Epithelial cell of esophagus (primary cell): ENCODE results near the gene DACT2.

Experiments used
- DNase-seq: peaks from one replicate; pipeline ENCODE4 v3.0.0; 2010; ENCODE audit warnings: low read depth
- H3K4me3 ChIP-seq: 2 replicates; pipeline ENCODE4 v1.5.1; 2011; ENCODE audit warnings: mild to moderate bottlenecking, low read length, control low read depth
- TF ChIP-seq, protein P1 (sequence below): IDR thresholded peaks from 2 replicates; pipeline ENCODE4 v1.5.1; 2011; ENCODE audit warnings: low read depth, mild to moderate bottlenecking, low read length, control low read depth, inconsistent platforms; ENCODE audit not compliant: insufficient read depth; ENCODE audit errors: missing control alignments

Gene DACT2

DNA sequence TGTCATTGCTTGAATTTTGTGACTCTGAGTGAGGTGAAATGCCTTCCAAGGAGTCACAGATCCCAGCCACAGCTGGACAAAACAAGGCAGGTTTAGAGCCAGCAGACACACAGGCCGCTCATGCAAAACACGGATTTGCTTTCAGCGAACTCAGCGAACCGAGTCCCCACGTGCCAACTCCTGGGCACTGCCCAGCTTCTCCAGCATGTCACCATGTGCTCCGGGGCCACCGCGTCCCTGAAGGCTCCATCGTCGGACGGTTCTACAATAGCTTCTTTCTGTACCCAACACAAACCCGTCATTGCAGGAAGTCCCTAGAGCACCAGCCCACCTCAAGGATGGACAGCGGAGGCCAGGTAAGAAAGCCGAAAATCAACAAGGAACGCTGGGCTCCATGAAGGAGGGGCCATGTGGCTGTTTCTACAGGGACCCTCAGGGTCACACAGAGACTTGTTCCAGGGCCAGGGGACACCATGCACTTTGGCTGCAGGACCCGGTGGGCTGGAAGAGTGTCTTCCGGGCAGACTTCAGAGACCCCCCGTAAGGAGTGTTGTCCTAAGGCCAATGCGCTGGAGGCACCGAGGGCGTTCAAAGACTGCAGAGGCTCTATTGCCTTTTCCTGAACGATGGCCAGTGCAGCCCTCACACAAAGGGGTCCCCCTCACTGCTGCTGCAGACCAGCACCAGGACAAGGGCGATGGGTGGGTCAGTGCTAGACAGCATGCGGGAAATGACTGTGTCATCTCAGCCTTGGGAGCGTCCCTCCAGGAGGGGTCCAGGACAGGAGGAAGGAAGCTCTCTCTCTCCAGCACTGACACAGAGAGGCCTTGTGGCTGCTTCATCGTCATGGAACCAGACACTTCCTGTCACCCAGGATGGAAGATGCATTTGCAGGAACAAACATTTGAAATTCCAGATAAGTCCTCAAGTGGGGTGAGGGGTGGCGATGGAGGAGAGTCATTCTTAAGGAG is 19.8 kb downstream of the DACT2 start:
- DNase-seq, result no peak
- TF ChIP-seq, protein P1, sequence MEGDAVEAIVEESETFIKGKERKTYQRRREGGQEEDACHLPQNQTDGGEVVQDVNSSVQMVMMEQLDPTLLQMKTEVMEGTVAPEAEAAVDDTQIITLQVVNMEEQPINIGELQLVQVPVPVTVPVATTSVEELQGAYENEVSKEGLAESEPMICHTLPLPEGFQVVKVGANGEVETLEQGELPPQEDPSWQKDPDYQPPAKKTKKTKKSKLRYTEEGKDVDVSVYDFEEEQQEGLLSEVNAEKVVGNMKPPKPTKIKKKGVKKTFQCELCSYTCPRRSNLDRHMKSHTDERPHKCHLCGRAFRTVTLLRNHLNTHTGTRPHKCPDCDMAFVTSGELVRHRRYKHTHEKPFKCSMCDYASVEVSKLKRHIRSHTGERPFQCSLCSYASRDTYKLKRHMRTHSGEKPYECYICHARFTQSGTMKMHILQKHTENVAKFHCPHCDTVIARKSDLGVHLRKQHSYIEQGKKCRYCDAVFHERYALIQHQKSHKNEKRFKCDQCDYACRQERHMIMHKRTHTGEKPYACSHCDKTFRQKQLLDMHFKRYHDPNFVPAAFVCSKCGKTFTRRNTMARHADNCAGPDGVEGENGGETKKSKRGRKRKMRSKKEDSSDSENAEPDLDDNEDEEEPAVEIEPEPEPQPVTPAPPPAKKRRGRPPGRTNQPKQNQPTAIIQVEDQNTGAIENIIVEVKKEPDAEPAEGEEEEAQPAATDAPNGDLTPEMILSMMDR, result no peak
- H3K4me3 ChIP-seq, result no peak overlapping the region

DNA sequence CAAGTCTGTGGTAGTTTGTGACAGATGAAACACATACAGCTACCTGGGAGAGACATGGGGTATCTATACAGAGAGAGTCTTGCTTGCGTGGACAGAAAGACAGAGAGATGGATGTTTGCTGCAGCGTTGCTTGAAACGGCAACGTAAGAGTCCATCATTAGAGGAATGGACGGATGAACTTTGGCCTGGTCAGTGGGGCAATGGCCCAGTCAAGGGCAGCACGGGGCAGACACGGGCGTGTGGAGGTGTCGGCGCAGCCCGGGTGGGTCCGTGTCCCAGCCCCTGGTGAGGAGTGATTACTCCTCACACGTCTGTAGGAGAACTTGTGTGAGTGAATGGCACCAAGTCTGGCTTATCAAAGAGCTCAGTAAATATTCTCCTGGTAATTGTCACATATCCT is 21.9 kb downstream of the DACT2 start:
- TF ChIP-seq, protein P1, result no peak
- H3K4me3 ChIP-seq, result no peak overlapping the region
- no peak for DNase-seq

- no peak for DNase-seq
- H3K4me3 ChIP-seq, result no peak overlapping the region
- TF ChIP-seq, protein P1, result no peak
Measured at GRCh38 chr6:168294901-168295300, 24.7 kb downstream of the DACT2 start.

DNA sequence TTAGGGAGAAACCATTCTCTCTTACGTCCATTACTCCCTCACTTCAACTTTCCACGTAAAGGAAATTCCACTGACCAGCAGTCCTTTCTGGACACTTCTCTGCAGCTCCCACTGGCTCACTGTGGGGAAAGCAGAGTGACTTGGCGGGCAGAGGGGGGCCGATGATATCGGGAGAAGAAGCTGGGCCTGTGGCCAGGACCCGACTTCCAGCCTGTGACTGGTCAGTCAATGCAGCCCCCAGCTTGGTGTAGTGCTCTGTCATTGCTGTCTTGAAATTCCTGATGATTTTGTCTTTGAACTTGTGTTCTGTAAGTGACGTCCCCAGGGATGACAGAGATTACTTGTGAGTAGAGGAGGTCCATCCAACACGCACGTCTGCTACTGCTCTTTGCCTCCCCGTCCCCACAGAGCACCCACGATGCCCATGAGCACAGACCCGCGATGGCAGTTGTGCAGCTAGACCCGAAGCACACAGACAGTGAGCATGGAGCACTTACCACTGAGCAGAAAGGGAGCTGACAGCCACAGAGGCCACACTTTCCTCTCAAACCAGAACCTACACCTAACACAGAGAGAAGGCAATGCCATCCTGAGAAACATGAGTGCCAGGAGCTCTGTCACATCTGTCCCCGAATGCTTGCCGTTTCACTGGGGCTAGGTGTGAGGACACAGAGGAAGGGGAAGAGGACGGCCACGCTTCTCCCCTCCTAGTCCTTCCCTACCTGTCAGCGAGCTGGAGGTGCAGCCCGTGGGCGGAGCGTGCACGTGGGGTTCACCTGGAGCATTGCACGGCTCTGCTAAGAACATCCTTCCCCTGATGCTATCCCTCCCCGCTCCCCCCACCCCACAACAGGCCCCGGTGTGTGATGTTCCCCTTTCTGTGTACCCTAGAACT is 25.7 kb downstream of the DACT2 start:
- TF ChIP-seq, protein P1, result no peak
- no peak for DNase-seq
- no peak overlapping the region for H3K4me3 ChIP-seq

- H3K4me3 ChIP-seq, result no peak overlapping the region
- TF ChIP-seq, protein P1, result no peak
- no peak for DNase-seq
Measured at GRCh38 chr6:168292826-168293225, 26.8 kb downstream of the DACT2 start.

GRCh38 chr6:168291450-168291849 is 28.1 kb downstream of the DACT2 start:
- DNase-seq, result no peak
- H3K4me3 ChIP-seq, result no peak overlapping the region
- TF ChIP-seq, protein P1, result no peak
